Measurements from ENCODE around the gene WDR44.
"Not testable (repeated sequence)": the region's sequence is repeated elsewhere in the genome, so short reads cannot be mapped to it uniquely, and the experiment has no call there.

Gene WDR44

GRCh38 chrX:118360429-118361125 lies 14.7 kb downstream of the WDR44 start:
- no peak for DNase-seq (ENCODE audit: low read depth in 2 of 2)

DNA sequence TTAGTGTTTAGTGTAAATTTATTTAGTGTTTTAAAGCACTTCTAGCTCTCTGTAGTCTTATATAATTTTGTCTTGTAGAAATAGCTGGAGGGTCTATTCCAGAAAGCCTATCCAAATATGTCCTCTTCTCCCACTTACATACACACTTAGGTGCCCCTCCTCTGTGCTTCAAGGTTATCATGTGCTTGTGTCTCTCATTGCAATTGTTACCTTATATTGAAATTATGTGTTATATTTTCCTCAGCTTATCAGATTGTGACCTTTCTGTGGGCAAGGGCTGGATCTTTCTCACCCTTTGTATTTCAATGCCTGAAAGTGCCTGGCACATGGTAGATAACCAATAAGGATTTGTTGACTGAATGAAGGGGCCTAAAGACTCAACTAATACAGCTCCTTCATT lies 18.4 kb downstream of the WDR44 start:
- no peak for DNase-seq (ENCODE audit: low read depth in 2 of 2)

DNA sequence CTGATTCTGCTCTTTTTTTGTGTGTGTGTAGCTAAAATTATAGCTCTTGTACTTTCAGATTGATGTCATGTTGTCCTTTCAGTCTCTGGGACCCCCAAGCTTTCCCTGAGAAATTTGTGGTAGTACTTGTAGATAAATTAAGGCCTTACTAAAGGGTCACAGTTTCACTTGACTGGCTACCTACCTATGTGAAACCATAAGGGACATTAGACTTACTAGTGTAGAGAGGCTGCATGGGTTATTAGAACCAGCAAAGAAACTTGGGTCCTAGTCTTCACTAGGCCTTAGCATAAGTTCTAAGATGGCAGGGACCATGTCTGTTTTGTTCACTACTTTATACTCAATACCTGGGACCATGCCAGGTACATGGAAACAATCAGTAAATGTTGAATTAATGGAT lies 21.4 kb downstream of the WDR44 start:
- DNase-seq (ENCODE audit: low read depth in 2 of 2) = no peak

GRCh38 chrX:118368398-118368797 lies 22.5 kb downstream of the WDR44 start:
- no peak for DNase-seq (ENCODE audit: low read depth in 2 of 2)

DNA sequence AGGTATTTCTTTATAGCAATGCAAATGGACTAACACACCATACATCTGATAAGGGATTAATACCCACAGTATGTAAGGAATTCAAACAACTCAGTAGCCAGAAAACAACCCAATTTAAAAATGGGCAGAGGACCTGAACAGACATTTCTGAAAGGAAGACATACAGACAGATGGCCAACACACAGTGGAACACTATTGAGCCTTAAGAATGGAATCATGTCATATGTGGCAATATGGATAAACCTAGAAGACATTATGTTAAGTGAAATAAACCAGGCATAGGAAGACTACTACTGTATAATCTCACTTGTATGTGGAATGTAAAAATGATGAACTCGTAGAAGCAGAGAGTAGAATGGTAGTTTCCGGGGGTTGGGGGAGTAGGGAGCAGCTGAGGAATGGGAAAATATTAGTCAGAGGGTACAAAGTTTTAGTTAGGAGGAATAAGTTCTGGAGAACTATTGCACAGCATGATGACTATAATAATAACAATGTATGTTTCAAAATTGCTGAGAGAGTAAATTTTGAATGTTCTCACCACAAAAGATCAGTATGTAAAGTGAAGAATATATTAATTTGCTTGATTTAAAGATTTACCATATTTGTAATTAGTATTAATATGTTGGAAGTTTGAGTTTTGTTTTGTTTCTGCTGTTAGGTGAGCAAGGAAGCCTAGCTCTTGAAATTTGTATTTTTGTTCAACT lies 25.2 kb downstream of the WDR44 start:
- no peak for DNase-seq (ENCODE audit: low read depth in 2 of 2)

GRCh38 chrX:118373538-118373937 lies 27.6 kb downstream of the WDR44 start:
- DNase-seq (ENCODE audit: low read depth in 2 of 2) = no peak

- no peak for DNase-seq (ENCODE audit: low read depth in 2 of 2)
Observed at GRCh38 chrX:118383120-118383519, 37.2 kb downstream of the WDR44 start.

DNA sequence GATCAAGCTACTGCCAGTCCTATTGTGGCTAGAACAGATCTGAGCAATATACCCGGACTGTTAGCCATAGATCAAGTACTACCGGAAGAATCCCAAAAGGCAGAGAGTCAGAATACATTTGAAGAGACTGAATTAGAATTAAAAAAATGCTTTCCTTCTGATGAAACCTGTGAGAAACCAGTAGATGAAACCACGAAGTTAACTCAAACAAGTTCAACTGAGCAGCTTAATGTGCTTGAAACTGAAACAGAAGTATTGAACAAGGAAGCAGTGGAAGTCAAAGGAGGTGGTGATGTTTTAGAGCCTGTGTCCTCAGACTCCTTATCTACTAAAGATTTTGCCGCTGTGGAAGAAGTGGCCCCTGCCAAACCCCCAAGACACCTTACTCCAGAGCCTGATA lies 46.8 kb downstream of the WDR44 start:
- no peak for DNase-seq (ENCODE audit: low read depth in 2 of 2)

DNA sequence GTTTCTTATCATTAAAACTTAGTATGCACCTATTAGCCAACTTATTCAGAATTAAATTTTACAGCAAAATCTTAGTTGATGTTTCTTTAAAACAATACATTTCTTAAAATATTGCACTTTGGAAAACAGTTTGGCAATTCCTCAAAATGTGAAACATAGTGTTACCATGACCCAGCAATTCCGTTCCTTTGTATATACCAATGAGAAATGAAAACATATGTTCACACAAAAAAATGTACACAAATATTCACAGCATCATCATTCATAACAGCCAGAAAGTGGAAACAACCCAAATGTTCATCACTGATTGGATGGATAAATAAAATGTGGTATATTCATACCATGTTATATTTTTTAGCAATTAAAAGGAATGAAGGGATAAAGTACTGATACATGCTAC lies 50.2 kb downstream of the WDR44 start:
- DNase-seq (ENCODE audit: low read depth in 2 of 2) = no peak

GRCh38 chrX:118418811-118419251 lies 72.9 kb downstream of the WDR44 start:
- DNase-seq (ENCODE audit: low read depth in 2 of 2) = no peak

DNA sequence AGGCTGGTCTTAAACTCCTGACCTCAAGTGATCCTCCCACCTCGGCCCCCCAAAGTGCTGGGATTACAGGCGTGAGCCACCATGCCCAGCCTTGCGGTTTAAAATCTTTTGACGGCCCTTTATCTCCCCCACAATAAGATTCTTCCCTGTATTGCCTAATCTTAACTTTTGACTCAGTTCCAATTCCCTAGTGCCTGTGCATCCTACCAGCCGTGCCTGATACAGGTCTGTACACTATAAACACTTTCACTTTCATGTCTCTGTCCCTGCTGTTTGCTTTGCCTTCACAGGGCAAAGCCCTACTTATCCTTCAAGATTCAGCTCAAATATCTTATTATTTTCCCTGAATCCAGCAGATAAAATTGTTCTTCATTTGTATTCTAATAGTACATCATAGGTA lies 74.6 kb downstream of the WDR44 start:
- DNase-seq (ENCODE audit: low read depth in 2 of 2) = no peak

DNA sequence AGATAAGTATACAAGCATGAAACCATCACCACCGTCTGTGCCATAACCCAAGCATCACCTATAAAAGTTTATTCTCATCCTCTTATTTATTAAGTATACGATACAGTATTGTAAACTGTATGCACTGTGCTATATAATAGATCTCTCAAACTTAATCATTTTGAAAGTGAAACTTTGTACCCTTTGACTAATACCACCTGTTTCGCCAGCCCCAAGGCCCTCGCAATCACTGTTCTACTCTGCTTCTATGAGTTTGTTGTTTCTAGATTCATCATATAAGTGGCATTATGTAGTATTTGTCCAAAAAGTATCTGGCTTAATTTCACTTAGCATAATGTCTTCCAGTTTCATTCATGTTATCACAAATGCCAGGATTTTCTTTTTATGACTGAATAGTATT lies 77.7 kb downstream of the WDR44 start:
- DNase-seq (ENCODE audit: low read depth in 2 of 2) = no peak

DNA sequence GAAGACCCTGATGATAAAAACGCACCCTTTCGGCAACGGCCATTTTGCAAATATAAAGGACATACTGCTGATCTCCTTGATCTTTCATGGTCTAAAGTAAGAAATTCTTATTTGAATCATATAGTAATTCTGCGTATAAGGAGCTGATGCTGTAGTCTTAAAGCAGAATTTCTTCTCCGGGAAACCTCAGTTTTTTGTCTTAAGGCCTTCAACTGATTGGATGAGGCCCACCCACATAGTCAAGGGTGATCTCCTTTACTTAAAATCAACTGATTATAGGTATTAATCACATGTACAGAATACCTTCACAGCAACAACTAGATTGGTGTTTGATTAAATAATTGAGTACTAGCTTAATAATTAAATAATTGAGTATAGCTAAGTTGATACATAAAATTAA lies 86.9 kb downstream of the WDR44 start:
- no peak for DNase-seq (ENCODE audit: low read depth in 2 of 2)

- DNase-seq (ENCODE audit: low read depth in 2 of 2) = no peak
Observed at GRCh38 chrX:118437283-118437682, 91.4 kb downstream of the WDR44 start.

- DNase-seq (ENCODE audit: low read depth in 2 of 2) = no peak
Observed at GRCh38 chrX:118448273-118448783, 102.4 kb downstream of the WDR44 start.

GRCh38 chrX:118455013-118455412 lies 109.1 kb downstream of the WDR44 start:
- no peak for DNase-seq (ENCODE audit: low read depth in 2 of 2)

- DNase-seq (ENCODE audit: low read depth in 2 of 2) = no peak
Observed at GRCh38 chrX:118459494-118459893, 113.6 kb downstream of the WDR44 start.

GRCh38 chrX:118464501-118464900 lies 118.6 kb downstream of the WDR44 start:
- DNase-seq (ENCODE audit: low read depth in 2 of 2) = no peak

GRCh38 chrX:118468122-118468521 lies 122.2 kb downstream of the WDR44 start:
- DNase-seq (ENCODE audit: low read depth in 2 of 2) = no peak

GRCh38 chrX:118470721-118471347 lies 124.9 kb downstream of the WDR44 start:
- DNase-seq (ENCODE audit: low read depth in 2 of 2) = not testable (repeated sequence)

DNA sequence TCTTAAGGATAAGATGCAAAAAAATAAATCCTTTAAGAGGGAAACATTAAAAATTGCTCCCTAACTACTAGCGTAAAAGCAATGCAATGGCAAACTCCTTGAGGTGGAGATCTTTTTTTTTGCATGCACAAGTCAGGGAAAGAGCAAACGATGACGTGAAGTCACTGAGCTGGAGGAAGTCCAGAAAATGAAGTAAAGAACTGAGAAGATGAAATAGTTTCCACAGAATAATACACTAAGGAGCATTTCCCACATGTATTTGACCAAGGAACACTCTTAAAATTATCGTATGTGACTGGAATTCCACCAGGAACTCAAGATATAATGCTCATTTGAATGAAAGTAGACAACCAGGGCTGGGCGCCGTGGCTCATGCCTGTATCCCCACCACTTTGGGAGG lies 128.7 kb downstream of the WDR44 start:
- DNase-seq (ENCODE audit: low read depth in 2 of 2) = no peak

DNA sequence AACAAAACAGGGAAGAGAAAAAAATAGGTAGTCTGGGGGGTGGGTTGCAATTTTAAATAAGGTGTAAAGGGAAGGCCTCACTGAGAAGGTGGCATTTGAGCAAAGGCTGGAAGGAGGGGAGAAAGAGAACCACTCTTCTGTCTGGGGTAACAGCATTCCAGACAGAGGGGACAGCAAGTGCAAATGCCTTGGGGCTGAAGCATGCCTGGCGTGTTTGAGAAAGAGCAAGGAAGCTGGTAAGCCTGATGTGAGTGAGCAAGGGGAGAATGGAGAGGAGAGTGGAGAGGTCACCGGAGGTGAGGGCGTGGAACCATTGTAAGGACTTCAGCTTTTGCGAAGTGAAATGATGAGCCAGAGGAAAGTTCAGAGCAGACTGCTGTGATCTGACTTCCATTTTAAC lies 130.0 kb downstream of the WDR44 start:
- DNase-seq (ENCODE audit: low read depth in 2 of 2) = no peak

DNA sequence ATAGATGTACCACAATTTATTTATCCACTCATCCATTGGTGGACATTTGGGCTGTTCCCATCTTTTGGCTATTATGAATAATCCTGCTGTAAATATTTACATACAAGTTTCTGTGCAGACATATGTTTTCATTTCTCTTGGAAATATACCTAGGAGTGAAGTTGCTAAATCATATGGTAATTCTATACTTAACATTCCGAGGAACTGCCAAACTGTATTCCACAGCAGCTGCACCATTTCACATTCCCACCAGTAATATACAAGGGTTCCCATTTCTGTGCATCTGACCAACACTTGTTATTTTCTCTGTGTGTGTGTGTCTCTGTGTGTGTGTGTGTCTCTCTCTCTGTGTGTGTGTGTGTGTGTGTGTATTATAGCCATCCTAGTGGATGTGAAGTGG lies 134.3 kb downstream of the WDR44 start:
- DNase-seq (ENCODE audit: low read depth in 2 of 2) = no peak
